Omental fat pad (tissue), 4 donors: ENCODE results near the gene MYLK2. TPM values are rescaled to one million over a fixed set of nuclear protein-coding genes. Genes with fewer than 3 reads are reported as not detected.

Experiments
- ATAC-seq: fragments of 150-250 bp; one replicate; pipeline ENCODE4 v1.9.1; 2016; ENCODE audit warnings: mild to moderate bottlenecking, moderate library complexity; ENCODE audit not compliant: low FRiP score
- DNase-seq: peaks from one replicate; pipeline ENCODE4 v3.0.0-alpha.2; 2019; ENCODE audit warnings: low spot score
- total RNA-seq, 4 donors: library from RNA; depleted of rRNA; stranded (reverse); fragments of >200 nt; gene quantifications; one replicate each; pipeline ENCODE4 v1.1.0, GENCODE V29; 2016
- TF ChIP-seq, protein P1 (sequence below), 3 donors: fragments of 450-650 bp; IDR thresholded peaks; one replicate each; pipeline ENCODE4 v1.5.1; 2016 to 2017; ENCODE audit warnings: antibody characterized with exemption in 3 of 3, mild to moderate bottlenecking in 3 of 3, moderate library complexity in 2 of 3

Gene MYLK2
- total RNA-seq: under 1 TPM in 1 of 4 donors, not detected in 3; 0.12 TPM

DNA sequence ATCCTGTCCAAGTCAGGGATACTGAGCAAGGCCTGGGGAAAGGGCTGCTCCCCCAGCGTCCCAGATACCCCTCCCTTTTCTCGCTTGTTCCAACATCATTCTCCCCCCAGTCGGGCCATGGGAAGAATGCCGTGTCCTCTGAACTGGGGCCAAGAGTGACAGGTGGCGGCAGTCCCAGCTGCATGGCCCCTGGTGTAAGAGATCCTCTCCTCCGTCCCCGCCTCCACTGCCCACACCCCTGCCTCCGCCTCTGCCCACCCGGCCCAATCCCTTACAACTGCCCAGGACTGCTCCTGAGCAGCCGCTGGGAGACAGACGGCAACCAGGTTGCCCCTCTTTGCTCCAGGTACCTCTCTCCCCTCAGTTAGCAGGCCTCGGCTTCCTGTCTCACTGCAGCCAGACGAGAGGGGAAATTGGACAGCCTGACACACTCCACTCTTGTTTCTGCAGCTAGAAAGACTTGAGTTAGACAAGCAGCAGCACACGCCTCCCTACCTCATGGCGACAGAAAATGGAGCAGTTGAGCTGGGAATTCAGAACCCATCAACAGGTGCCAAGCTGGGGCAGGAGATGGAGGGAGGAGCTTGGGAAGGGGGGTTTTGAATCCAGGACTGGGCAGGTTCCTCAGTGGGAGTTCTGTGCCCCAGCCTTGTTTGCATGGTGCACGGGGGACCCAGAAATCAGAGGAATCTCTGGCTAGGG is at the start of gene MYLK2:
MYLK2 (plus strand) TSS at position 274 of the 702 bp plus-strand sequence; CDS start at position 499, 225 bp downstream.
- ATAC-seq: no peak
- no peak for DNase-seq
- TF ChIP-seq, protein P1, sequence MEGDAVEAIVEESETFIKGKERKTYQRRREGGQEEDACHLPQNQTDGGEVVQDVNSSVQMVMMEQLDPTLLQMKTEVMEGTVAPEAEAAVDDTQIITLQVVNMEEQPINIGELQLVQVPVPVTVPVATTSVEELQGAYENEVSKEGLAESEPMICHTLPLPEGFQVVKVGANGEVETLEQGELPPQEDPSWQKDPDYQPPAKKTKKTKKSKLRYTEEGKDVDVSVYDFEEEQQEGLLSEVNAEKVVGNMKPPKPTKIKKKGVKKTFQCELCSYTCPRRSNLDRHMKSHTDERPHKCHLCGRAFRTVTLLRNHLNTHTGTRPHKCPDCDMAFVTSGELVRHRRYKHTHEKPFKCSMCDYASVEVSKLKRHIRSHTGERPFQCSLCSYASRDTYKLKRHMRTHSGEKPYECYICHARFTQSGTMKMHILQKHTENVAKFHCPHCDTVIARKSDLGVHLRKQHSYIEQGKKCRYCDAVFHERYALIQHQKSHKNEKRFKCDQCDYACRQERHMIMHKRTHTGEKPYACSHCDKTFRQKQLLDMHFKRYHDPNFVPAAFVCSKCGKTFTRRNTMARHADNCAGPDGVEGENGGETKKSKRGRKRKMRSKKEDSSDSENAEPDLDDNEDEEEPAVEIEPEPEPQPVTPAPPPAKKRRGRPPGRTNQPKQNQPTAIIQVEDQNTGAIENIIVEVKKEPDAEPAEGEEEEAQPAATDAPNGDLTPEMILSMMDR (IDR thresholded peaks at IDR 0.05): no peak

DNA sequence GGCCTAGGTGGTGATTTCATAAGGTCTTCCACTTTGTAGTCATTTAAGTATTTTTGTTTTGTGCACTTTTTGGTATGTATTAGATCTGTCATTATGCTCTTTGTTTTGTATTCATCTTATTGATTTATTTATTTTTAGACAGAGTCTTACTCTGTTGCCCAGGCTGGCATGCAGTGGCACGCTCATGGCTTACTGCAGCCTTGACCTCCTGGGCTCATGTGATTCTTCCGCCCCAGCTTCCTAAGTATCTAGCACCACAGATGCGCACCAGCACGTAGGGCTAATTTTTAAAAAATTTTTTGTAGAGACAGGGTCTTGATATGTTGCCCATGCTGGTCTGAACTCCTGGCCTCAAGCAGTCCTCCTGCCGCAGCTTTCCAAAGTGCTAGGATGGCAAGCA is 49.5 kb upstream of the MYLK2 start:
- ATAC-seq (no peak), DNase-seq (no peak)
- TF ChIP-seq, protein P1 (IDR thresholded peaks at IDR 0.05): no peak

DNA sequence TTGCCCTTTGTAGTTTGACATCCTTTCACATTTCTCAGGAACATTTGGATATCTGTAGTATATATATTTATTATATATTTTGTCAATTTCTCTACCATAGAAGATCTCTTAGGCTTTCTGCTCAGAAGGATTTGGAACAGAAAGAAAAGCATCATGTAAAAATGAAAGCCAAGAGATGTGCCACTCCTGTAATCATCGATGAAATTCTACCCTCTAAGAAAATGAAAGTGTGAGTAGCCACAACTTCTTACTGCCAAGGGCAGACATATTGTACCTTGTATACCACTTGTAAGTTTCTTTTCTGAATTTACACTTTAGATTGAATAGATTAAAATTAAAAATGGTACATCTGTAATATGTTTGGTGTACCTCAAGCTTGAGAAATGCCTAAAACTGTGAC is 48.9 kb upstream of the MYLK2 start:
- ATAC-seq: no peak
- DNase-seq: no peak
- TF ChIP-seq, protein P1 (IDR thresholded peaks at IDR 0.05): no peak

DNA sequence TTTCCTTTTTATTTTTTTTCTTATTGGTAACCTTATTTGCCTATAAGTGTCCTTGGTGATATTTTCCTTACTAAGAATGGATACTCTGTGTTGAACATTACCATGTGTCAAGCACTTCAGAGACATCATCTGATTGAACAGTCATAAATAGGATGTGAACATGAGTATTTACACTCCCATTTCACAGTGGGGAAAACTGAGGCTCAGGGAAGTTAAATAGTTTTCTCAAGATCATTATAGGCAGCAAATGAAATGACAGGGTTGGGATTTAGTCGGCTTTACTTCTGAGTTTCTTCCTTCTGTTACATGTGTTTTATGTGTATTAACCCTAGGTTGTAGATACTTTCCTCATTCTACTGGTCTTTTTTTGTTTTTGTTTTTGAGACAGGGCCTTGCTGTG is 44.7 kb upstream of the MYLK2 start:
- ATAC-seq (no peak), DNase-seq (no peak)
- TF ChIP-seq, protein P1 (IDR thresholded peaks at IDR 0.05): no peak

DNA sequence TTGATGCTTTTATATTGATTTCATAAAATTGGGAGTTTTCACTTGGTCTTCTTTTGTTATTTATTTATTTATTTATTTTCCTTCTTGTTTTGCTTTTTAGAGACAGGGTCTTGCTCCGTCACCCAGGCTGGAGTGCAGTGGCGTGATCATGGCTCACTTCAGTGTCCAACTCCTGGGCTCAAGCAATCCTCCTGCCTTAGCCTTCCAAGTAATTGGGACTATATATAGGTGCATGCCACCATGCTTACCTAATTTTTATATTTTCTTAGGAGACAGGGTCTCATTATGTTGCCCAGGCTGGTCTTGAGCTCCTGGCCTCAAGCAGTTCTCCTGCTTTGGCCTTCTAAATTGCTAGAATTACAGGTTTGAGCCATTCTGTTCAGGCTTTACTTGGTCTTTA is 38.3 kb upstream of the MYLK2 start:
- TF ChIP-seq, protein P1 (IDR thresholded peaks at IDR 0.05): no peak
- ATAC-seq (no peak), DNase-seq (no peak)

DNA sequence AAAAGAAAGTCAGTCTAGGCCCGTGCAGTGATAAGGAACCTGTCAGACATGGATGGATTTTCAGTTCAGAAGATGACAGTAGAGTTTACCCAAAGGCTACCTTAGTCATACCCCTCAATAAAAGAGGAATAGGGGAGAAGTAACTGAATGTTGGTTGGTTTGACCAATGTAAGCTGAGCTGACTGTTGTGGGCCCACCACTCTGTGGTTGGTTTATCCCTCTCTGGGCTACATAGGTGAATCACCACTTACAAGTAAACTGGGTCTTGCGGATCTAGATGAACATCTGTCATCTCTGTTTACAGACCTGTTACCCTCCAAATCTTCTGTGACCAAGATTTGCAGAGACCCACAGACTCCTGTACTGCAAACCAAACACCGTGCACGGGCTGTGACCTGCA is 37.2 kb upstream of the MYLK2 start:
- TF ChIP-seq, protein P1 (IDR thresholded peaks at IDR 0.05): no peak
- no peak for DNase-seq
- no peak for ATAC-seq

DNA sequence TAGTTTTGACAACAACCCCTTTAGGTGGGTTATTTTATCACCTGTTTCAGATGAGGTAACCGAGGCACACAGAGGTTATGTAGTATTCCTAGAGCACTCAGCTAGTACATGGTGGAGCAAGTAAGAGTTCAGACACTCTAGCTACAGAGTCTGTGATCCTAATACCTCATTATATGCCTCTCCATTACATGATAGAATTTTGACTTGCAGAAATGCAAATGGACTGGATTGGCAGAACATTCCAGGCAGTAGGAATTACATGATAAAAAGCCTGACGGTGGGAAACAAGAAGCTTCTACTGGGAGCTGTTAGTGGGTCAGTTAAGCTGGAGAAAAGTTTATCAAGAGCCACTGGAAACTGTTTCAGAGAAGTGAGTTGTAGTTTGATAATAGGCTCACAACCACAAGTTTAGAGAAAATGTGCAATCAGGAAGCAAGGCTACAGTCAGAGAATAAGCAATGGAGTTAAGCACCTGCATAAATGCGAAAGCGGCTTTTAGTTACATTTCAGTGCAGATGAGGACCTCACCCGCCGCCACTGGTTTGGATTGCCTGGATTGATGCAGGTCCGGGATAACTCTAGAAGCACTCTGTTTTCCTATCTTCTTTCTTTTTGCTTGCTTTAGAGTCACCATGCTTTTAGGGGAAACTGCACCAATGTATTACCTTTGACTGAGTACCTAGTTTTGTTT is 34.7 kb upstream of the MYLK2 start:
- TF ChIP-seq, protein P1 (IDR thresholded peaks at IDR 0.05): no peak
- ATAC-seq (no peak), DNase-seq (no peak)
